T-cell (primary cell): ENCODE results near the gene PCBP3. TPM values are rescaled to one million over a fixed set of nuclear protein-coding genes. Genes with fewer than 3 reads are reported as not detected.
A peak's percentile ranks its signal among the peaks of the same experiment; 100 is the strongest.
"Not testable (repeated sequence)": the region's sequence is repeated elsewhere in the genome, so short reads cannot be mapped to it uniquely, and the experiment has no call there.

Experiments
- ATAC-seq, 4 experiments: fragments of 200-7000 bp in 3 of 4; fragments of 150-1000 bp in 1 of 4; cut with Tn5 transposase; replicated peaks in 1 of 4; 1 replicate in 3 of 4; 2 replicates in 1 of 4; pipeline ENCODE4 v1.10.0; 2021; ENCODE audit warnings: moderate library complexity in 3 of 4, mild to moderate bottlenecking in 2 of 4, moderate number of reproducible peaks in 1 of 4
- CTCF ChIA-PET, 2 donors: fragments of 300-600 bp; sonication (Branson Sonifier 250); formaldehyde crosslinking; loops; one replicate each; lab custom pipeline; 2022; ENCODE audit warnings: antibody characterized with exemption in 2 of 2; lab: Charles Lee
- POLR2A ChIA-PET, 2 donors: fragments of 300-600 bp; sonication (Branson Sonifier 250); formaldehyde crosslinking; loops; one replicate each; lab custom pipeline; 2022; ENCODE audit warnings: antibody characterized with exemption in 2 of 2; lab: Charles Lee
- DNase-seq, 35 experiments: peaks; one replicate each; pipeline versions ENCODE4 v3.0.0 to v3.0.0-alpha.2; 2013 to 2023
- H3K27ac ChIP-seq: one replicate; pipeline ENCODE4 v1.5.1; 2013; ENCODE audit warnings: low read length
- H3K27me3 ChIP-seq, 2 experiments: replicated peaks in 1 of 2; 1 replicate in 1 of 2; 2 replicates in 1 of 2; pipeline versions ENCODE4 v1.6.1 to v1.7.0; 2013; ENCODE audit warnings: low read length in 1 of 2, mixed read lengths in 1 of 2; ENCODE audit not compliant: control insufficient read depth in 2 of 2, insufficient read depth in 2 of 2; ENCODE audit errors: extremely low read depth in 1 of 2
- H3K36me3 ChIP-seq, 2 donors: 1 replicate in 1 of 2; 2 replicates in 1 of 2; pipeline versions ENCODE4 v1.6.1 to v1.7.0; 2013; ENCODE audit warnings: low read length in 1 of 2; ENCODE audit not compliant: control insufficient read depth in 2 of 2, insufficient read depth in 1 of 2; ENCODE audit errors: extremely low read depth in 1 of 2
- H3K4me1 ChIP-seq, 2 experiments: 1 replicate in 1 of 2; 2 replicates in 1 of 2; pipeline versions ENCODE4 v1.6.1 to v1.7.0; 2013; ENCODE audit warnings: low read length in 2 of 2, mixed read lengths in 1 of 2; ENCODE audit not compliant: insufficient read depth in 2 of 2, control insufficient read depth in 1 of 2; ENCODE audit errors: extremely low read depth in 1 of 2
- H3K4me3 ChIP-seq, 2 donors: 1 replicate in 1 of 2; 2 replicates in 1 of 2; pipeline versions ENCODE4 v1.5.1 to v1.7.0; 2013; ENCODE audit warnings: mild to moderate bottlenecking in 2 of 2, low read length in 1 of 2, moderate library complexity in 1 of 2; ENCODE audit not compliant: control insufficient read depth in 1 of 2; ENCODE audit errors: extremely low read depth in 1 of 2
- H3K9me3 ChIP-seq: 2 replicates; pipeline ENCODE4 v1.7.0; 2013
- H3K27ac Mint-ChIP-seq, 2 donors: one replicate each; pipeline ENCODE4 v1.8.0; 2020 to 2021; ENCODE audit warnings: mild to moderate bottlenecking in 2 of 2, mixed read lengths in 2 of 2
- H3K27me3 Mint-ChIP-seq, 2 donors: one replicate each; pipeline ENCODE4 v1.8.0; 2021 to 2022; ENCODE audit warnings: mixed read lengths in 2 of 2
- H3K36me3 Mint-ChIP-seq: one replicate; pipeline ENCODE4 v1.8.0; 2021; ENCODE audit warnings: mixed read lengths
- H3K4me1 Mint-ChIP-seq, 3 donors: one replicate each; pipeline ENCODE4 v1.8.0; 2020 to 2022; ENCODE audit warnings: mixed read lengths in 3 of 3, mild to moderate bottlenecking in 1 of 3
- H3K4me3 Mint-ChIP-seq, 3 donors: one replicate each; pipeline ENCODE4 v1.8.0; 2020 to 2022; ENCODE audit warnings: mild to moderate bottlenecking in 3 of 3, mixed read lengths in 3 of 3, moderate library complexity in 3 of 3
- H3K9me3 Mint-ChIP-seq, 3 donors: one replicate each; pipeline ENCODE4 v1.8.0; 2020 to 2022; ENCODE audit warnings: mixed read lengths in 3 of 3
- whole genome bisulfite sequencing: methylation state at CpG from one replicate; pipeline ENCODE4 v1.1.5; 2013; ENCODE audit warnings: missing lambda C conversion rate; ENCODE audit not compliant: insufficient coverage; 5-methylcytosine and 5-hydroxymethylcytosine counted together
- total RNA-seq, 35 experiments: library from RNA in 6 of 35; stranded (reverse) in 6 of 35; fragments of 120-200 nt in 1 of 35; gene quantifications; one replicate each; pipeline versions ENCODE4 v1.2.1 to v1.2.4 and lab custom pipeline; 2013 to 2026

PCBP3 gene
- total RNA-seq, 5 donors from 2014 or later (not counting 1 experiment from before 2014, with no cell fraction given): 1.5 to 4.2 (median 2.8) TPM

DNA sequence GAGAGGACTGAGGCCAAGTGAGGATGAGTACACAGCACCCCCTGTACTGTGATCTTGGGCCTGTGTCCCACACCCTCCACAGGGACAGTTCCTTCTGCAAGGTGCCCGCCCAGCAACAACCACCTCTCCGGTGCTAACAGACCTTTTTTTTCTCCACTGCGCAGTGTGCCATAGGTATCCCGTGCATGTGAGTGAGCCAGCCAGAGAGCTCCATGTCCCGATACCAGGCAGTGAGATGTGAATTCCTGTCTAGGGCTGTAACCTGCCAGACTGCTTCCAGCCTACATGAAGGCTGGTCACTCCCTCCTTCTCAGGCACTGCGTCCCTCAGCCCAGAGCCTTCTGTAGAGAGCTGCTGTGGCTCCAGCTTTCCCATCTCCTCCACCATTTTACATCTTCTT lies 56.9 kb downstream of the PCBP3 start:
- Mint-ChIP-seq H3K27ac (peak overlapping the region in 1 of 2 donors; percentile 22), H3K4me3 (no peak overlapping the region), H3K36me3 (peaks cover 2% of the 10 kb centered on the region), H3K4me1 (peaks cover 23 to 26% (median 25%) of the 10 kb centered on the region in 3 donors), H3K27me3 (no peaks in the 10 kb centered on the region), H3K9me3 (peaks cover 0 to 3% (median 2%) of the 10 kb centered on the region in 3 donors)
- H3K9me3 ChIP-seq: no peaks in the 10 kb centered on the region
- H3K27ac ChIP-seq: no peak overlapping the region
- H3K27me3 ChIP-seq: peaks cover 0 to 3% of the 10 kb centered on the region in 2 experiments
- DNase-seq (no peak), ATAC-seq (no peak)
- CTCF ChIA-PET: no interaction called here
- H3K4me3 ChIP-seq: no peak overlapping the region
- H3K4me1 ChIP-seq: peaks cover 2 to 9% of the 10 kb centered on the region in 2 experiments
- WGBS: 94% methylated on average over 5 of the region's 6 CpGs
- no peaks in the 10 kb centered on the region for H3K36me3 ChIP-seq
- POLR2A ChIA-PET: no interaction called here

DNA sequence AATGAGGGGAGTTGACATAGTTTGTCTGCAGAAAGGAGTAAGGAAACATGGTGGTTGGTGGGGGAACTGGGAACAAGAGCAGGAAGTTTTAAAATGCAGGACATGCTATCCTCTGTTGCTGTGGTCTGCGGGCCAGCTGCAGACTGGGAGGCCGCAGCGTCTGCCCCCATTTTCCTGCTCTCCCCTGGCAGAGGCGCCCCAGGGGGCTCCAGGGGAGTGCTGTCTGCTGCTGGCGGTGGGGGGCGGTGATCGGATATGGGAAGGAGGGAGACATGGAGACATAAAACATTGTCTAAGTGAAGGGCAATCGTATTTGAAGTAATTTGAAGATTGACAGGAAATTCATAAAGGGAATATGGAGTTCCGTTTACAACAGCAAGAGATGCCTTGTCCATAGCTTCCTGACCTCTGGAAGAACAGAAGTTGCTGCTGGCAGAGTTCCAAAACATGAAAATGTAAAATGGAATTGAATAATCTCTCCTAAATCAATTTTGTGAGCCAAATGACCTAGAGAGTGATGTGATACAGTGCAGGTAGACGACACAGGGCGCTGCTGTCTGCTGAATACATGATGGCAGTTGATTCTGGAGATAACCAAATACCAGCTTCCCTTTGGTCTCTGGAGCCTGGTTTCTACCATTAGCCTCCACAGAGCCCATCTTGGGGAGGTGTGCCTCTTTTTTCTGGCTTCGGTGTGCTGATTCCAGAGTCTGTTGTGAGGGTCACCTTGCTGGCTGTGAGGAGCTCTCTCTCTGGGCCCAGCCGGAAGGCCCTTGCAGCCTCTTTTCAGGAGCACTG lies 61.0 kb downstream of the PCBP3 start:
- Histone ChIP-seq H3K36me3 (no peaks in the 10 kb centered on the region), H3K27ac (no peak overlapping the region), H3K27me3 (peaks cover 0 to 10% of the 10 kb centered on the region in 2 experiments), H3K4me3 (no peak overlapping the region), H3K9me3 (no peaks in the 10 kb centered on the region), H3K4me1 (peaks cover 0 to under 1% of the 10 kb centered on the region in 2 experiments)
- no peaks in the 10 kb centered on the region for H3K27me3 Mint-ChIP-seq
- no peak overlapping the region for H3K27ac Mint-ChIP-seq
- H3K4me1 Mint-ChIP-seq: peaks cover 8 to 14% (median 10%) of the 10 kb centered on the region in 3 donors
- no peak overlapping the region for H3K4me3 Mint-ChIP-seq
- ATAC-seq (no peak), DNase-seq (no peak)
- H3K9me3 Mint-ChIP-seq: no peaks in the 10 kb centered on the region
- 92% methylated on average over 7 of the region's 13 CpGs for WGBS
- POLR2A ChIA-PET: no interaction called here
- peaks cover under 1% of the 10 kb centered on the region for H3K36me3 Mint-ChIP-seq
- CTCF ChIA-PET: no interaction called here

DNA sequence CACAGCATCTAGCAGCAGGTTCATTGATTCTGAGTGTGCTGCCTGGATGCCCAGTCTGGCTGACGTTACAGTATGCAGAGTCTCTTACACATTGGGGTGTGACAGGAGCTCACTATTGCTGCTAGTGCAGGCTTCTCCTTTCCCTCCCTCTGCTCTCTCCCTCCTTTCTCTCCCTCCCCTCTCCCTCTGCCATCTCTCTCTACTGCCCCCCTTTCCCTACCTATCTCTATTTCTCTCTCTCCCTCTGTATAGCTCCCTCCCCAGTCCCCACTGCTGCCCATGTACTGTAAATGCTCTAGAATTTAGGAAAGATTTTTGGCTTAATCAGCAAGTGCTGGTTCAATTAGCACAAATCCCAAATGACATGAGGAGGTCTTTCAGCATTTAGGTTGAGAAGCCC lies 62.8 kb downstream of the PCBP3 start:
- POLR2A ChIA-PET: no interaction called here
- Histone ChIP-seq H3K4me1 (no peaks in the 10 kb centered on the region), H3K4me3 (no peak overlapping the region), H3K27me3 (peaks cover 0 to 7% of the 10 kb centered on the region in 2 experiments), H3K27ac (no peak overlapping the region), H3K36me3 (no peaks in the 10 kb centered on the region), H3K9me3 (peaks cover 2% of the 10 kb centered on the region)
- Mint-ChIP-seq H3K4me3 (no peak overlapping the region), H3K9me3 (peaks cover 0 to 10% (median under 1%) of the 10 kb centered on the region in 3 donors), H3K4me1 (peaks cover 2 to 6% (median 5%) of the 10 kb centered on the region in 3 donors), H3K27me3 (no peaks in the 10 kb centered on the region), H3K36me3 (no peaks in the 10 kb centered on the region), H3K27ac (no peak overlapping the region)
- CTCF ChIA-PET: no interaction called here
- DNase-seq (no peak), ATAC-seq (no peak)
- 86% methylated on average over 1 of the region's 1 CpG for WGBS

DNA sequence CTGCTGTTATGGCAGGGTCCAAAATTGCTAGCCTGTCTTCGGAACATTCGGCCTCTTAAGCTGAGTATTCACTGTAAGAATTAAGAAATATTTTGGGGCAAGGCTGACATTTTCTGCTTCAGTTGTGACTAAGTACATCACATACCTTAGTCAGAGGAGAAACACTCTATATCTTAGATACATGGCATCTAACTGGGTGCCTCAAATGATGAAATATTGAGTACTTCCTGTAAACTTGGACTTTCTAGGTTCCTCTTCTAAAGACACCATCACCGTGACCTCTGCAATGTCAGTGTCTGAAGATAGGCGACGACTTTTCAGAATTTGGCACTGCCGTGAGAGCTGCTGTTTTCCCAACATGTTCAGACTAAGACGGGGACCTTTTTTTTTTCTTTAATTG lies 65.6 kb downstream of the PCBP3 start:
- DNase-seq (no peak), ATAC-seq (no peak)
- WGBS: no CpG with 5 or more reads among the region's 7 CpGs
- H3K27me3 Mint-ChIP-seq: no peaks in the 10 kb centered on the region
- H3K36me3 Mint-ChIP-seq: peaks cover 3% of the 10 kb centered on the region
- no peak overlapping the region for H3K4me3 ChIP-seq
- H3K27ac Mint-ChIP-seq: no peak overlapping the region
- no peaks in the 10 kb centered on the region for H3K36me3 ChIP-seq
- peaks cover 0 to 11% of the 10 kb centered on the region in 2 experiments for H3K27me3 ChIP-seq
- H3K4me1 ChIP-seq: no peaks in the 10 kb centered on the region
- H3K9me3 ChIP-seq: peaks cover 2% of the 10 kb centered on the region
- no peak overlapping the region for H3K4me3 Mint-ChIP-seq
- peaks cover 0 to 4% (median 0%) of the 10 kb centered on the region in 3 donors for H3K4me1 Mint-ChIP-seq
- H3K9me3 Mint-ChIP-seq: peaks cover 0 to 22% (median 7%) of the 10 kb centered on the region in 3 donors
- ChIA-PET CTCF (no interaction called here), POLR2A (no interaction called here)
- H3K27ac ChIP-seq: no peak overlapping the region

- no peak overlapping the region for H3K27ac ChIP-seq
- peaks cover 2% of the 10 kb centered on the region for H3K9me3 ChIP-seq
- Mint-ChIP-seq H3K4me3 (no peak overlapping the region), H3K4me1 (peaks cover 0 to 4% (median 0%) of the 10 kb centered on the region in 3 donors), H3K9me3 (peaks cover 0 to 22% (median 7%) of the 10 kb centered on the region in 3 donors), H3K36me3 (peaks cover 3% of the 10 kb centered on the region), H3K27ac (no peak overlapping the region), H3K27me3 (no peaks in the 10 kb centered on the region)
- no peaks in the 10 kb centered on the region for H3K36me3 ChIP-seq
- CTCF ChIA-PET: no interaction called here
- H3K27me3 ChIP-seq: peaks cover 0 to 11% of the 10 kb centered on the region in 2 experiments
- no peaks in the 10 kb centered on the region for H3K4me1 ChIP-seq
- H3K4me3 ChIP-seq: no peak overlapping the region
- ATAC-seq: no peak
- no peak for DNase-seq
- WGBS: no CpG with 5 or more reads among the region's 3 CpGs
- POLR2A ChIA-PET: no interaction called here
Measured at GRCh38 chr21:45709696-45710268, 66.3 kb downstream of the PCBP3 start.

- peaks cover 0 to 11% of the 10 kb centered on the region in 2 experiments for H3K27me3 ChIP-seq
- ATAC-seq, H3K9me3 ChIP-seq, H3K36me3 Mint-ChIP-seq, H3K4me3 ChIP-seq, H3K36me3 ChIP-seq, POLR2A ChIA-PET, H3K27ac ChIP-seq, H3K4me1 Mint-ChIP-seq, H3K4me1 ChIP-seq, H3K27ac Mint-ChIP-seq, H3K27me3 Mint-ChIP-seq, H3K4me3 Mint-ChIP-seq, CTCF ChIA-PET, DNase-seq: not testable (repeated sequence)
- WGBS: no CpG with 5 or more reads among the region's 5 CpGs
- H3K9me3 Mint-ChIP-seq: peaks cover 0 to 24% (median 7%) of the 10 kb centered on the region in 3 donors
Measured at GRCh38 chr21:45710306-45710705, 66.8 kb downstream of the PCBP3 start.
